Left lung (tissue), 10 donors: ENCODE data around the gene MYT1. TPM values are rescaled to one million over a fixed set of nuclear protein-coding genes. Genes with fewer than 3 reads are reported as not detected.

Source experiments
- ATAC-seq: fragments of 200-7000 bp; cut with Tn5 transposase; one replicate; pipeline ENCODE4 v1.9.1; 2020; ENCODE audit warnings: moderate library complexity
- DNase-seq, 4 donors: peaks; one replicate each; pipeline ENCODE4 v3.0.0-alpha.2; 2013 to 2020
- H3K27ac ChIP-seq, 2 donors: fragments of 200-600 bp; sonication (generic) in 1 of 2; one replicate each; pipeline versions ENCODE4 v1.5.0 to v1.8.0; 2020 to 2021
- H3K27me3 ChIP-seq, 2 donors: fragments of 200-600 bp; sonication (generic) in 1 of 2; one replicate each; pipeline versions ENCODE4 v1.5.0 to v1.8.0; 2020 to 2021
- H3K36me3 ChIP-seq, 2 donors: fragments of 200-600 bp; sonication (generic) in 1 of 2; one replicate each; pipeline versions ENCODE4 v1.5.0 to v1.8.0; 2020 to 2021
- H3K4me1 ChIP-seq, 2 donors: fragments of 200-600 bp; one replicate each; pipeline ENCODE4 v1.8.0; 2021
- H3K4me3 ChIP-seq, 2 donors: fragments of 200-600 bp; sonication (generic) in 1 of 2; one replicate each; pipeline versions ENCODE4 v1.5.0 to v1.8.0; 2020 to 2021; ENCODE audit warnings: mild to moderate bottlenecking in 1 of 2
- H3K9me3 ChIP-seq, 2 donors: fragments of 200-600 bp; sonication (generic) in 1 of 2; one replicate each; pipeline versions ENCODE4 v1.5.0 to v1.8.0; 2020 to 2021
- CTCF ChIP-seq, 2 donors: fragments of 200-600 bp; sonication (generic) in 1 of 2; IDR thresholded peaks; one replicate each; pipeline versions ENCODE4 v1.5.0 to v1.8.0; 2021; ENCODE audit warnings: antibody characterized with exemption in 2 of 2
- intact Hi-C, 2 donors: fragments of 100-400 bp; cut with DNase I; formaldehyde crosslinking; loops; one replicate each; pipeline versions ENCODE4 v1.11.2 to v1.14.2; 2022
- polyA plus RNA-seq, 6 donors: library from polyadenylated mRNA; unstranded; fragments of 120-200 nt; gene quantifications; one replicate each; pipeline ENCODE4 v1.2.1, GENCODE V29; 2013; ENCODE audit not compliant: insufficient read length in 6 of 6
- total RNA-seq, 2 donors: library from RNA; stranded (reverse); fragmentation: NEBNext Ultra II Directional; extraction: Animal tissue kit (Norgen Biotek cat#: 25700); gene quantifications; one replicate each; pipeline ENCODE4 v1.2.1, GENCODE V29; 2021
- donor health status: DM: no; HTN: yes; CAD: no.
- donor health status: DM: no; HTN: no; CAD: no.

MYT1 gene
- total and polyA plus RNA-seq, 8 donors: 0.26 to 0.42 (median 0.32) TPM; not detected in 2

DNA sequence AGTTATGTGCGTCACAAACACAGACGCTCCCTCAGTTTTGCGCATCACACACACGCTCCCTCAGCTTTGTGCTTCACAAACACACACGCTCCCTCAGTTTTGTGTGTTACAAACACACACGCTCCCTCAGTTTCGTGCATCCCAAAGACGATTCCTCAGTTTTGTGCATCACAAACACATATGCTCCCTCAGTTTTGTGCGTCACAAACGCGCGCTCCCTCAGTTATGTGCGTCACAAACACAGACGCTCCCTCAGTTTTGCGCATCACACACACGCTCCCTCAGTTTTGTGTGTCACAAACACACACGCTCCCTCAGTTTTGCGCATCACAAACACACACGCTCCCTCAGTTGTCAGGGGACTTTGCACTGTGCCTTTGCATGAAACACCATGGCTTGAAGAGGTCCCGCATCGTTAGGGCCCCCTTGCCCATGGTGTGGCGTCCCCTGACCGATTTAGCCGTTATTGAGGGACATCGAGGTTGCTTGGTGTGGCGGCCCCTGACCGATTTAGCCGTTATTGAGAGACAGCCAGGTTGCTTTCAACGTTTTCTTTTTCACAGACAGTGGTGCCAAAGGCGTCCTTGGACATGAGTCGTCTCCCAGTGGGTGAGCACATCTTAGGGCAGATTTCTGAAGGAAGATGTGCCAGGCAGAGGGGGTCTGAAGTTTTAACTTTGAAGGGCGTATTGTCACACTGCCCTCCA, 28.1 kb upstream of the MYT1 start:
- peak in 2 of 4 donors; percentile 12 to 18 for DNase-seq
- Histone ChIP-seq H3K4me3 (no peak overlapping the region), H3K27ac (no peak overlapping the region), H3K27me3 (peaks cover 0 to 32% of the 10 kb centered on the region in 2 donors), H3K9me3 (no peaks in the 10 kb centered on the region), H3K36me3 (no peaks in the 10 kb centered on the region), H3K4me1 (no peaks in the 10 kb centered on the region)
- no peak for TF ChIP-seq CTCF (IDR thresholded peaks at IDR 0.05)
- intact Hi-C loops: no loop called here
- ATAC-seq: no peak

GRCh38 chr20:64137598-64138031, 26.6 kb upstream of the MYT1 start:
- no peak for TF ChIP-seq CTCF (IDR thresholded peaks at IDR 0.05)
- Histone ChIP-seq H3K36me3 (no peaks in the 10 kb centered on the region), H3K4me1 (no peaks in the 10 kb centered on the region), H3K9me3 (no peaks in the 10 kb centered on the region), H3K27ac (no peak overlapping the region), H3K4me3 (no peak overlapping the region), H3K27me3 (peaks cover 0 to 46% of the 10 kb centered on the region in 2 donors)
- DNase-seq: peak in 2 of 4 donors; percentile 17 to 50
- ATAC-seq: no peak
- intact Hi-C loops: no loop called here

GRCh38 chr20:64138276-64138815, 25.9 kb upstream of the MYT1 start:
- Histone ChIP-seq H3K9me3 (no peaks in the 10 kb centered on the region), H3K4me3 (no peak overlapping the region), H3K4me1 (no peaks in the 10 kb centered on the region), H3K27me3 (peaks cover 0 to 47% of the 10 kb centered on the region in 2 donors), H3K27ac (no peak overlapping the region), H3K36me3 (no peaks in the 10 kb centered on the region)
- TF ChIP-seq CTCF (IDR thresholded peaks at IDR 0.05): no peak
- ATAC-seq (no peak), DNase-seq (peak in 1 of 4 donors; percentile 18)
- intact Hi-C loops: no loop called here

GRCh38 chr20:64139199-64140060, 24.8 kb upstream of the MYT1 start:
- ATAC-seq: no peak
- Histone ChIP-seq H3K27ac (no peak overlapping the region), H3K4me1 (no peaks in the 10 kb centered on the region), H3K27me3 (peaks cover 0 to 41% of the 10 kb centered on the region in 2 donors), H3K36me3 (no peaks in the 10 kb centered on the region), H3K4me3 (no peak overlapping the region), H3K9me3 (peaks cover 0 to under 1% of the 10 kb centered on the region in 2 donors)
- DNase-seq: peak in 2 of 4 donors; percentile 21 to 53
- TF ChIP-seq CTCF (IDR thresholded peaks at IDR 0.05): no peak
- intact Hi-C loops: no loop called here
